Measurements from ENCODE around the gene ARV1. TPM values are rescaled to one million over a fixed set of nuclear protein-coding genes. Genes with fewer than 3 reads are reported as not detected.

Gene ARV1
- total RNA-seq, 1 experiment from 2014 or later: 25.9 TPM

DNA sequence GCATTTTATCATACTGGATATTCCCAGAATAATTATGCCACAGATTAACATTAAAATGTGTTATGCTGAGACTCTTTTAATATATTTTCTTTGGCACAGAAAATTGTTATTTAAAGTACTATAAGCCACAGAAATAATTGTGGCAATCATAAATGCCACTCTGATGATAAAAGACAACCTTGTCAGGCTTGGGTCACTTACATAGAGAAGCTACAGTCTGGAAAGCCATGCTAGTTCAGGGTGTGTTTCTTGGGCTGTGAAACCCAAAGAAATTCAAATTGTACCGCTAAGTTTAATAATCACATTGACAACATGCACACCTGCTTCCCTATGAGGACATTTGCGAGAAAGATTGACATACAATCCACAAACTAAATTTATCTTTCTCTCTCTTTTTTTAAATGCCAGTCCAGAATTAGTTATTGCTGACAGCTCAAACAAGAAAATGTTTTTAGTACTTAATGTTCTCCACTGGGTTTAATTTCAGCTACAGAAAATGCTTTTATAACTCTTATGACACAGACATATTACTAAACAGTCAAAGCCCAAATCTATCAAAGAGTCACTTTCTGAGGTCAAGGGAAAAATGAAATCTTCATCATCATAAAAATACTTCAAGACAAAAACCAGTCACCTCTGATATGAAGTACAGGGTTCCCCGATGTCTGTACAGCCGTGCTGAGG is 38.9 kb upstream of the ARV1 start:
- Histone ChIP-seq H3K4me1 (ENCODE audit: control insufficient read depth, insufficient read depth, low read length) (no peaks in the 10 kb centered on the region), H3K27me3 (ENCODE audit: control insufficient read depth, insufficient read depth, low read length) (no peaks in the 10 kb centered on the region), H3K4me3 (ENCODE audit: low read depth in 2 of 2, low read length in 2 of 2) (no peak overlapping the region), H3K9me3 (ENCODE audit: control insufficient read depth, insufficient read depth, low read depth, low read length) (no peaks in the 10 kb centered on the region), H3K27ac (ENCODE audit: low read length) (no peak overlapping the region), H3K36me3 (ENCODE audit: control insufficient read depth, insufficient read depth, low read length) (no peaks in the 10 kb centered on the region)
- TF ChIP-seq SIN3A (IDR thresholded peaks at IDR 0.05; ENCODE audit: borderline replicate concordance, insufficient read depth, low read depth, low read length): no peak
- TF ChIP-seq, protein P1, sequence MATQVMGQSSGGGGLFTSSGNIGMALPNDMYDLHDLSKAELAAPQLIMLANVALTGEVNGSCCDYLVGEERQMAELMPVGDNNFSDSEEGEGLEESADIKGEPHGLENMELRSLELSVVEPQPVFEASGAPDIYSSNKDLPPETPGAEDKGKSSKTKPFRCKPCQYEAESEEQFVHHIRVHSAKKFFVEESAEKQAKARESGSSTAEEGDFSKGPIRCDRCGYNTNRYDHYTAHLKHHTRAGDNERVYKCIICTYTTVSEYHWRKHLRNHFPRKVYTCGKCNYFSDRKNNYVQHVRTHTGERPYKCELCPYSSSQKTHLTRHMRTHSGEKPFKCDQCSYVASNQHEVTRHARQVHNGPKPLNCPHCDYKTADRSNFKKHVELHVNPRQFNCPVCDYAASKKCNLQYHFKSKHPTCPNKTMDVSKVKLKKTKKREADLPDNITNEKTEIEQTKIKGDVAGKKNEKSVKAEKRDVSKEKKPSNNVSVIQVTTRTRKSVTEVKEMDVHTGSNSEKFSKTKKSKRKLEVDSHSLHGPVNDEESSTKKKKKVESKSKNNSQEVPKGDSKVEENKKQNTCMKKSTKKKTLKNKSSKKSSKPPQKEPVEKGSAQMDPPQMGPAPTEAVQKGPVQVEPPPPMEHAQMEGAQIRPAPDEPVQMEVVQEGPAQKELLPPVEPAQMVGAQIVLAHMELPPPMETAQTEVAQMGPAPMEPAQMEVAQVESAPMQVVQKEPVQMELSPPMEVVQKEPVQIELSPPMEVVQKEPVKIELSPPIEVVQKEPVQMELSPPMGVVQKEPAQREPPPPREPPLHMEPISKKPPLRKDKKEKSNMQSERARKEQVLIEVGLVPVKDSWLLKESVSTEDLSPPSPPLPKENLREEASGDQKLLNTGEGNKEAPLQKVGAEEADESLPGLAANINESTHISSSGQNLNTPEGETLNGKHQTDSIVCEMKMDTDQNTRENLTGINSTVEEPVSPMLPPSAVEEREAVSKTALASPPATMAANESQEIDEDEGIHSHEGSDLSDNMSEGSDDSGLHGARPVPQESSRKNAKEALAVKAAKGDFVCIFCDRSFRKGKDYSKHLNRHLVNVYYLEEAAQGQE (IDR thresholded peaks at IDR 0.05; ENCODE audit: insufficient read depth in 1 of 2, low read depth in 2 of 2, low read length in 1 of 2): no peak
- no peak for TF ChIP-seq POLR2AphosphoS5 (IDR thresholded peaks at IDR 0.05; ENCODE audit: low read depth, low read length)
- ChIA-PET POLR2A (interaction anchor here (0.7 kb wide), 1 partner anchor 35 kb away, joined by 3 read pairs; no protein-coding TSS in a partner anchor), CTCF (no interaction called here)
- no peak for ATAC-seq
- DNase-seq (ENCODE audit: low read depth, low spot score): no peak
- intact Hi-C loops (cut with micrococcal nuclease; ENCODE audit: unreplicated experiment) (no loop called here), in situ Hi-C loops (cut with HindIII; ENCODE audit: low pct_unique_long_range_greater_than_20kb, low sequenced_read_pairs) (no loop called here)
- no TSS peak for BruUV-seq (replicated peaks)

DNA sequence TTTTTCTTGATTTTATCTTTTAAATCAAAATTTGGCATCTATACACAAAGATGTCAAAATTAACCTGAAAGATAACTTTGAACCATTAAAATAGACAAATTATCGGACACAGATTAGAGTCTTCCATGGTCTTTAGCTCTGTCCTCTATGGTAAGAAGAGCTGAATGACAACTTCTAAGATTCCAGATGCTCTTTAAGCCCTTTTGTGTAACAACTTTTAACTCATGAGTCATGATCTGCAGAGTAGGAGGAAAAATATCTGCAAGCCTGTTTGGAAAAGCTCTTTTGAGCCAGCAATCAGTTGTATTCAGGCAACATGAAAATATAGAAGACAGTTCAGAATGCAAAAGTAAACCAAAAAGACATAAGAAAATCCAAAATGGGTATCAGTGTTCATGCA is 38.0 kb upstream of the ARV1 start:
- Histone ChIP-seq H3K4me1 (ENCODE audit: control insufficient read depth, insufficient read depth, low read length) (no peaks in the 10 kb centered on the region), H3K27me3 (ENCODE audit: control insufficient read depth, insufficient read depth, low read length) (no peaks in the 10 kb centered on the region), H3K27ac (ENCODE audit: low read length) (no peak overlapping the region), H3K36me3 (ENCODE audit: control insufficient read depth, insufficient read depth, low read length) (no peaks in the 10 kb centered on the region), H3K4me3 (ENCODE audit: low read depth in 2 of 2, low read length in 2 of 2) (no peak overlapping the region), H3K9me3 (ENCODE audit: control insufficient read depth, insufficient read depth, low read depth, low read length) (no peaks in the 10 kb centered on the region)
- TF ChIP-seq, protein P2, sequence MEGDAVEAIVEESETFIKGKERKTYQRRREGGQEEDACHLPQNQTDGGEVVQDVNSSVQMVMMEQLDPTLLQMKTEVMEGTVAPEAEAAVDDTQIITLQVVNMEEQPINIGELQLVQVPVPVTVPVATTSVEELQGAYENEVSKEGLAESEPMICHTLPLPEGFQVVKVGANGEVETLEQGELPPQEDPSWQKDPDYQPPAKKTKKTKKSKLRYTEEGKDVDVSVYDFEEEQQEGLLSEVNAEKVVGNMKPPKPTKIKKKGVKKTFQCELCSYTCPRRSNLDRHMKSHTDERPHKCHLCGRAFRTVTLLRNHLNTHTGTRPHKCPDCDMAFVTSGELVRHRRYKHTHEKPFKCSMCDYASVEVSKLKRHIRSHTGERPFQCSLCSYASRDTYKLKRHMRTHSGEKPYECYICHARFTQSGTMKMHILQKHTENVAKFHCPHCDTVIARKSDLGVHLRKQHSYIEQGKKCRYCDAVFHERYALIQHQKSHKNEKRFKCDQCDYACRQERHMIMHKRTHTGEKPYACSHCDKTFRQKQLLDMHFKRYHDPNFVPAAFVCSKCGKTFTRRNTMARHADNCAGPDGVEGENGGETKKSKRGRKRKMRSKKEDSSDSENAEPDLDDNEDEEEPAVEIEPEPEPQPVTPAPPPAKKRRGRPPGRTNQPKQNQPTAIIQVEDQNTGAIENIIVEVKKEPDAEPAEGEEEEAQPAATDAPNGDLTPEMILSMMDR (IDR thresholded peaks at IDR 0.05): no peak
- TF ChIP-seq, protein P1 (IDR thresholded peaks at IDR 0.05; ENCODE audit: insufficient read depth in 1 of 2, low read depth in 2 of 2, low read length in 1 of 2): no peak
- no peak for TF ChIP-seq TCF7L2 (IDR thresholded peaks at IDR 0.05; ENCODE audit: low read depth, low read length)
- in situ Hi-C loops (cut with HindIII; ENCODE audit: low pct_unique_long_range_greater_than_20kb, low sequenced_read_pairs): no loop called here
- intact Hi-C loops (cut with micrococcal nuclease; ENCODE audit: unreplicated experiment): no loop called here
- ChIA-PET POLR2A (interaction anchor here (0.7 kb wide), 1 partner anchor 34 kb away, joined by 3 read pairs; no protein-coding TSS in a partner anchor), CTCF (no interaction called here)
- DNase-seq (ENCODE audit: low read depth, low spot score) (no peak), ATAC-seq (no peak)
- no TSS peak for BruUV-seq (replicated peaks)

Measured in Panc1 (cell line).